Measurements from ENCODE around the gene FCN1.

FCN1 gene

GRCh38 chr9:134937164-134937555, 19.4 kb upstream of the FCN1 start:
- DNase-seq (ENCODE audit: low spot score): no peak

GRCh38 chr9:134936346-134937163, 18.8 kb upstream of the FCN1 start:
- DNase-seq (ENCODE audit: low spot score): peak; percentile 43

GRCh38 chr9:134935701-134936345, 18.1 kb upstream of the FCN1 start:
- no peak for DNase-seq (ENCODE audit: low spot score)

- no peak for DNase-seq (ENCODE audit: low spot score)
Observed at GRCh38 chr9:134935056-134935640, 17.4 kb upstream of the FCN1 start.

- DNase-seq (ENCODE audit: low spot score): no peak
Observed at GRCh38 chr9:134933076-134933659, 15.5 kb upstream of the FCN1 start.

GRCh38 chr9:134932606-134933005, 14.9 kb upstream of the FCN1 start:
- DNase-seq (ENCODE audit: low spot score): no peak

GRCh38 chr9:134932171-134932570, 14.5 kb upstream of the FCN1 start:
- DNase-seq (ENCODE audit: low spot score): no peak

GRCh38 chr9:134930398-134930797, 12.7 kb upstream of the FCN1 start:
- no peak for DNase-seq (ENCODE audit: low spot score)

- peak; percentile 64 for DNase-seq (ENCODE audit: low spot score)
Observed at GRCh38 chr9:134929193-134930158, 11.8 kb upstream of the FCN1 start.

- DNase-seq (ENCODE audit: low spot score): no peak
Observed at GRCh38 chr9:134928436-134929192, 10.9 kb upstream of the FCN1 start.

GRCh38 chr9:134925011-134925511, 7.3 kb upstream of the FCN1 start:
- no peak for DNase-seq (ENCODE audit: low spot score)

- DNase-seq (ENCODE audit: low spot score): no peak
Observed at GRCh38 chr9:134923466-134923865, 5.8 kb upstream of the FCN1 start.

GRCh38 chr9:134922932-134923240, 5.2 kb upstream of the FCN1 start:
- no peak for DNase-seq (ENCODE audit: low spot score)

- peak; percentile 24 for DNase-seq (ENCODE audit: low spot score)
Observed at GRCh38 chr9:134922066-134922931, 4.6 kb upstream of the FCN1 start.

- no peak for DNase-seq (ENCODE audit: low spot score)
Observed at GRCh38 chr9:134919303-134919702, 1.6 kb upstream of the FCN1 start.

- no peak for DNase-seq (ENCODE audit: low spot score)
Observed at GRCh38 chr9:134918646-134919045, 934 bp upstream of the FCN1 start.

- DNase-seq (ENCODE audit: low spot score): no peak
Observed at GRCh38 chr9:134916161-134916665, 1.5 kb downstream of the FCN1 start.

GRCh38 chr9:134915046-134915985, 2.4 kb downstream of the FCN1 start:
- DNase-seq (ENCODE audit: low spot score): no peak

- DNase-seq (ENCODE audit: low spot score): no peak
Observed at GRCh38 chr9:134914501-134914834, 3.2 kb downstream of the FCN1 start.

Measured in pons (tissue), 1 donor.